Measurements from ENCODE around the gene SCTR.

The SCTR gene

GRCh38 chr2:119490106-119490505, 34.2 kb downstream of the SCTR start (continued):
- TF ChIP-seq CREB5 (CRISPR knock-in tag; IDR thresholded peaks at IDR 0.05; ENCODE audit: low read depth) (no peak), ESRRG (CRISPR knock-in tag; IDR thresholded peaks at IDR 0.05) (no peak)

- no peak for ATAC-seq
- TF ChIP-seq ZNF8 (CRISPR knock-in tag; IDR thresholded peaks at IDR 0.05) = no peak
- no peak for TF ChIP-seq CSRNP3 (CRISPR knock-in tag; IDR thresholded peaks at IDR 0.05)
- TF ChIP-seq ZNF70 (CRISPR knock-in tag; IDR thresholded peaks at IDR 0.05) = no peak
- TF ChIP-seq TSHZ2 (CRISPR knock-in tag; IDR thresholded peaks at IDR 0.05) = no peak
- no peak for TF ChIP-seq POU6F1 (CRISPR knock-in tag; IDR thresholded peaks at IDR 0.05; ENCODE audit: borderline replicate concordance, low read depth)
- no peak for TF ChIP-seq ZFP3 (CRISPR knock-in tag; IDR thresholded peaks at IDR 0.05)
- TF ChIP-seq GLIS3 (CRISPR knock-in tag; IDR thresholded peaks at IDR 0.05) = no peak
- no peak for TF ChIP-seq ZNF565 (CRISPR knock-in tag; conservative IDR thresholded peaks at IDR 0.05; ENCODE audit: low read depth)
- no peak for TF ChIP-seq SNAI2 (CRISPR knock-in tag; IDR thresholded peaks at IDR 0.05)
- TF ChIP-seq TOX (CRISPR knock-in tag; IDR thresholded peaks at IDR 0.05; ENCODE audit: borderline replicate concordance) = no peak
Observed at GRCh38 chr2:119489232-119489952, 34.9 kb downstream of the SCTR start.

GRCh38 chr2:119488245-119489214, 35.8 kb downstream of the SCTR start:
- TF ChIP-seq ZFP30 (CRISPR knock-in tag; IDR thresholded peaks at IDR 0.05) = no peak
- no peak for TF ChIP-seq CSDC2 (CRISPR knock-in tag; IDR thresholded peaks at IDR 0.05)
- no peak for TF ChIP-seq PATZ1 (CRISPR knock-in tag; IDR thresholded peaks at IDR 0.05; ENCODE audit: borderline replicate concordance)
- no peak for TF ChIP-seq OSR1 (CRISPR knock-in tag; IDR thresholded peaks at IDR 0.05)
- no peak for TF ChIP-seq BACH2 (CRISPR knock-in tag; IDR thresholded peaks at IDR 0.05; ENCODE audit: borderline replicate concordance)
- TF ChIP-seq CREB5 (CRISPR knock-in tag; IDR thresholded peaks at IDR 0.05; ENCODE audit: low read depth) = no peak
- no peak for ATAC-seq

All from SK-N-SH treated with all-trans-retinoic acid at 6 μM for 48 hours (cell line).